ENCODE measurements around the gene PLPPR4.
A peak's percentile ranks its signal among the peaks of the same experiment; 100 is the strongest.
"Not testable (repeated sequence)": the region's sequence is repeated elsewhere in the genome, so short reads cannot be mapped to it uniquely, and the experiment has no call there.

Gene PLPPR4, protein sequence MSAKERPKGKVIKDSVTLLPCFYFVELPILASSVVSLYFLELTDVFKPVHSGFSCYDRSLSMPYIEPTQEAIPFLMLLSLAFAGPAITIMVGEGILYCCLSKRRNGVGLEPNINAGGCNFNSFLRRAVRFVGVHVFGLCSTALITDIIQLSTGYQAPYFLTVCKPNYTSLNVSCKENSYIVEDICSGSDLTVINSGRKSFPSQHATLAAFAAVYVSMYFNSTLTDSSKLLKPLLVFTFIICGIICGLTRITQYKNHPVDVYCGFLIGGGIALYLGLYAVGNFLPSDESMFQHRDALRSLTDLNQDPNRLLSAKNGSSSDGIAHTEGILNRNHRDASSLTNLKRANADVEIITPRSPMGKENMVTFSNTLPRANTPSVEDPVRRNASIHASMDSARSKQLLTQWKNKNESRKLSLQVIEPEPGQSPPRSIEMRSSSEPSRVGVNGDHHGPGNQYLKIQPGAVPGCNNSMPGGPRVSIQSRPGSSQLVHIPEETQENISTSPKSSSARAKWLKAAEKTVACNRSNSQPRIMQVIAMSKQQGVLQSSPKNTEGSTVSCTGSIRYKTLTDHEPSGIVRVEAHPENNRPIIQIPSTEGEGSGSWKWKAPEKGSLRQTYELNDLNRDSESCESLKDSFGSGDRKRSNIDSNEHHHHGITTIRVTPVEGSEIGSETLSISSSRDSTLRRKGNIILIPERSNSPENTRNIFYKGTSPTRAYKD

DNA sequence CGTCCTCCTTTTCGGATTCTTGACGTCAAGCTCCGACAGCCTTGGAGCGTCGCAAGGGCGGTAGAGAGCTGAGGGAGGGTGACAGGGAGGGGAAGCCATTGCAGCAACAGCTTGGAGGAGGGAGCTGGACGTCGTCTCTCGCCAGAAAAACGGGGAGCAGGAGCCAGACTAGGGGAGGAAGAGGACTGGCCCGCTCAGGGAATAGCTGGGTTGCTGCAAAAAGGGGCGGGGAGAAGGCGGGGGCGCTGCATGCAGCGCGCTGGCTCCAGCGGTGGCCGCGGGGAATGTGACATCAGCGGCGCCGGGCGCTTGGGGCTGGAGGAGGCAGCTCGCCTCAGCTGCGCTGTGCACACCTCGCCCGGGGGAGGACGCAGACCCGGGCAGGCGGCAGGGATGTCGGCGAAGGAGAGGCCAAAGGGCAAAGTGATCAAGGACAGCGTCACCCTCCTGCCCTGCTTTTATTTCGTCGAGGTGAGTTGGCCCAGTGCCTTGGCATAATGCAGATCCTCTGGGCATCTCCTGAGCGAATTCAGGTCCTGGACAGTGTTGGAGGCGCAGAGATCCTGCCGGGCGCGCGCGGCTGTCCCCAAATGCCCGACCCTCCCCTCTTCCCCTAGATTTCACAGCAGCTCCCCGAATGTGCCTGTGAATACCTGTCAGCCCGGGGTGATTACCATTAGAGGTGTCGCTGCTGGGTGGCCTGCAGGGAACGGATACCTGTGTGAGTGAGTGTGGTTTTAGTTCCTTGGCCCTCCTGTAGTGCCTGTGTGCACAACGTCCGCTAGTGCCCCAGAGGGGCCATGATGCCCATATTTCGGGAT, at the start of gene PLPPR4:
PLPPR4 (plus strand) TSS at position 292 of the 821 bp plus-strand sequence; CDS start at position 394, 102 bp downstream.
- DNase-seq (ENCODE audit: low spot score): peak; percentile 24

DNA sequence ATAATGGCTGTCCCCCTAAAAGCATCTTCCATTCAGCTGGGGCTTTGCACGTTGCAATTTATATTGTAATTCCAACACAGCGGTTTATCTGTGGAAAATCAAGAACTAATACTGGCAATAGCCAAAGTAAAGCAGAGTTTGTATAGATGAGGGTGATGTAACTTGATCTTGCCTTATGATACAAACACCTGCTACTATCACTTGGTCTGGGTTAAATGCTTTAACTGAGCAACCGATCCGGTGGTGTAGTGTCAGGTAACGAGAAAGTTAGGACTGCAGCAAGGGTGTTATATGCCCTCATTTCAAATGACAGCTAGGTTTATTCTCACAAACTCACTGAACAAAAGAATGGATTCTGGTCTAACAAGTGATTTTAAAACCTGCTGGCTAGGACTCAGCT, 47.3 kb upstream of the PLPPR4 start:
- DNase-seq (ENCODE audit: low spot score): no peak

- DNase-seq (ENCODE audit: low spot score): no peak
Measured at GRCh38 chr1:99217599-99217998, 46.7 kb upstream of the PLPPR4 start.

- DNase-seq (ENCODE audit: low spot score): no peak
Measured at GRCh38 chr1:99218572-99218971, 45.7 kb upstream of the PLPPR4 start.

DNA sequence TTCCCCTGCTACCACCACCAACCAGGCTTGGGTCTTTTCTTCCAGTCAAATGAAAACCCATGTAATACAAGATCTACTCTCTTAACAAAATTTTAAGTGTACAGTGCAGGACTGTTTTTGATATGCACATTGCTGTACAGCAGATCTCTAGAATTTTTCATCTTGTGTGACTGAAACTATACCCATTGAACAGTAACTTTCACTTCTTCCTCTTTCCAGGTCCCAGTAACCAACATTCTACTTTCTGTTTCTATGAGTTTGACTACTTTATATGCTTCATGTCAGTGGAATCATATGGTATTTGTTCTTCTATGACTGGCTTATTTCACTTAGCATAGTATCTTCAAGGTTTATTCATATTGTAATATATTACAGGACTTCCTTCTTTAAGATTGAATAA, 45.3 kb upstream of the PLPPR4 start:
- DNase-seq (ENCODE audit: low spot score): no peak

- DNase-seq (ENCODE audit: low spot score): no peak
Measured at GRCh38 chr1:99227056-99227897, 37.0 kb upstream of the PLPPR4 start.

GRCh38 chr1:99228153-99228552, 36.1 kb upstream of the PLPPR4 start:
- DNase-seq (ENCODE audit: low spot score): no peak

GRCh38 chr1:99229122-99229521, 35.2 kb upstream of the PLPPR4 start:
- no peak for DNase-seq (ENCODE audit: low spot score)

GRCh38 chr1:99230695-99231094, 33.6 kb upstream of the PLPPR4 start:
- DNase-seq (ENCODE audit: low spot score): no peak

DNA sequence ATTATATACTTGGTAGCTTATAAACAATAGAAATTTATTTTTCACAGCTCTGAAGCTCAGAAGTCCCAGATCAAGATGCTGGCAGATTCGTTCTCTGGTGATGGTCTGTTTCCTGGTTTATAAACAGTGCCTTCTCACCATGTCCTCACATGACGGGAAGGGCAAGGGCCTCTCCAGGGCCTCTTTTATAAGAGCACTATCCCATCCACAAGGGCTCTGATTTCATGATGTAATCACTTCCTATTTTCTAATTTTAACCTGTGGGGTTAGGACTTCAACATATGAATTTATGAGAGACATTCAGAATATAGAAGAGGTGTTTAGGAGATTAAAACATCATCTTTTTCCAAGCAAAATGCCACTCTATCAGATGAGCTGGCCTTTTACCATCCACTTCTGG, 32.1 kb upstream of the PLPPR4 start:
- no peak for DNase-seq (ENCODE audit: low spot score)

GRCh38 chr1:99233446-99233845, 30.8 kb upstream of the PLPPR4 start:
- no peak for DNase-seq (ENCODE audit: low spot score)

- no peak for DNase-seq (ENCODE audit: low spot score)
Measured at GRCh38 chr1:99236756-99237155, 27.5 kb upstream of the PLPPR4 start.

- DNase-seq (ENCODE audit: low spot score): no peak
Measured at GRCh38 chr1:99239690-99240089, 24.6 kb upstream of the PLPPR4 start.

- DNase-seq (ENCODE audit: low spot score): no peak
Measured at GRCh38 chr1:99240621-99241020, 23.7 kb upstream of the PLPPR4 start.

DNA sequence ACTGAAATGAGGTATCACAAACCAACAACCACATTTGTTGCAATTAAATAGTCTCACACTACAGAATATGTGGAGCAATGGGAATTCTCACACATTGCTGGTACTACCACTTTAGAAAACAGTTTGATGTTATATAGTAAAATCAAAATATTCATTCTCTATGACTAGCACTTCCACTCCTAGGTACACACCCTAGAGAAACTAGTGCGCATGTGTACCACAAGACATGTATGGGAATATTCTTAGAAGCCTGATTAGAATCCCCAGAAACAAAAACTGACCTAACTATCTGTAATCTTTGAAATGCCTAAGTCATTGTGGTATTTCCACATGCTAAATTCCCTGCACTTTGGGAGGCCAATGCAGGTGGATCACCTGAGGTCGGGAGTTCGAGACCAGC, 18.1 kb upstream of the PLPPR4 start:
- DNase-seq (ENCODE audit: low spot score): no peak

- DNase-seq (ENCODE audit: low spot score): no peak
Measured at GRCh38 chr1:99247199-99247598, 17.1 kb upstream of the PLPPR4 start.

DNA sequence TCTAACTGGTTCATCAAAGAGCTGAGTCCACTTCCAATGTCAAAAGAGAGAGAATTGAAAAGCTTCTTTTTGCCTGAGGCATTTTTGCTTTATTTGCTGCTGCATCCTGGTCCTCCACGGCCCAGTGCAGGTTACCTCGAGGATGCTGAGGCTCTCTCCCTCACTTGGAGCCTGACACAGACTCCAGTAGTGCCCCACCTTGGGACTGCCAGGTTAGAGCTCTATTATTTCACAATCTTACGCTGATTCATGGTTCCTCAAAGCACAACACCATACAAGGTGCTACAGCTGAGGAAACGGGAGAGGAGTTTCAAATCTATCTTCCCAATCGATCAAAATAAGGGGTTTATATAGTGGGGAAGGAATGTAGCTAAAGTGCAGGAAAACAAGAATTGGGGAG, 13.6 kb upstream of the PLPPR4 start:
- no peak for DNase-seq (ENCODE audit: low spot score)

GRCh38 chr1:99251308-99251707, 13.0 kb upstream of the PLPPR4 start:
- no peak for DNase-seq (ENCODE audit: low spot score)

GRCh38 chr1:99252630-99253029, 11.7 kb upstream of the PLPPR4 start:
- no peak for DNase-seq (ENCODE audit: low spot score)

GRCh38 chr1:99260402-99260801, 3.9 kb upstream of the PLPPR4 start:
- not testable (repeated sequence) for DNase-seq (ENCODE audit: low spot score)

DNA sequence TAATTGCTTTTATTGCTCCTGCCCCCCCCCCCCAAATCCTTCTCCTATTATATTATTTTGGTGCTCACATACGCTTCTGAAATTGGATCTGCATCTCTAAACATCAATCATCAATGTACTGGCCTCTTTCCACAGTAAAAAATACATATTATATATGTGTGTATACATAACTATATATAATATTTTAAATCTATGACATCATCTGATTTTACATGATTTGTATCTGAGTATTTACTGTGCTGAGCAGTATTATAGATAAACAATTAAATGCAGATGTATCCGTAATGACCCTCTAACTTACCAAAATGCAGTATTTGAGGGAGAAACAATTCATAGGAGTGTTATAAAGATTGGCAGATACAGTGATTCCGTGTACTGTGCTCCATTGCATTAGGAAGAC, 832 bp downstream of the PLPPR4 start:
- DNase-seq (ENCODE audit: low spot score): no peak

- no peak for DNase-seq (ENCODE audit: low spot score)
Measured at GRCh38 chr1:99266726-99267125, 2.4 kb downstream of the PLPPR4 start.
